Measurements from ENCODE around the gene DPP8.

DNA sequence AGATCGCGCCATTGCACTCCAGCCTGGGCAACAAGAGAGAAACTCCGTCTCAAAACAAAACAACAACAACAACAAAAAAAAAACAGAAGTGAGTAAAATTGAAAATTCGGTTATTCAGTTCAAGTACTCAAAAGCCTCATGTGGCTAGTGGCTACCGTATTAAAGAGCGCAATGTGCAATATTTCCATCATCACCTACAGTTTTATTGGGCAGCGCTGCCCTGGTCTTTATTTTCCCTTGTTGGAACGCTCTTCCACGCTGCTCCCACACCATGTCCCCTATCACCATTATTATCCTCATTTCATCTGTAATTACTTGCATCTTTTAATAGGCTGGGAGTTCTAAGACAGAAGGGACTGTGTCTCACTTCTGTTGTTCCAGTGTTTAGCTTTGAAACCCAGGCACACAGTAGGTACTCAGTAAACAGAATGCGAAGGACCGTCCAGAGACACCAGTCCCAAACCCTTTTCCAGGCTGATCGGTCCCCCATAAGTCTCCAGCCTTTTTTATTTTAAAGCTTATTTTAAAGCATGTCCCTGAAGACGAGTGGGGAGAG, 12.4 kb upstream of the DPP8 start:
- TF ChIP-seq, protein P1, sequence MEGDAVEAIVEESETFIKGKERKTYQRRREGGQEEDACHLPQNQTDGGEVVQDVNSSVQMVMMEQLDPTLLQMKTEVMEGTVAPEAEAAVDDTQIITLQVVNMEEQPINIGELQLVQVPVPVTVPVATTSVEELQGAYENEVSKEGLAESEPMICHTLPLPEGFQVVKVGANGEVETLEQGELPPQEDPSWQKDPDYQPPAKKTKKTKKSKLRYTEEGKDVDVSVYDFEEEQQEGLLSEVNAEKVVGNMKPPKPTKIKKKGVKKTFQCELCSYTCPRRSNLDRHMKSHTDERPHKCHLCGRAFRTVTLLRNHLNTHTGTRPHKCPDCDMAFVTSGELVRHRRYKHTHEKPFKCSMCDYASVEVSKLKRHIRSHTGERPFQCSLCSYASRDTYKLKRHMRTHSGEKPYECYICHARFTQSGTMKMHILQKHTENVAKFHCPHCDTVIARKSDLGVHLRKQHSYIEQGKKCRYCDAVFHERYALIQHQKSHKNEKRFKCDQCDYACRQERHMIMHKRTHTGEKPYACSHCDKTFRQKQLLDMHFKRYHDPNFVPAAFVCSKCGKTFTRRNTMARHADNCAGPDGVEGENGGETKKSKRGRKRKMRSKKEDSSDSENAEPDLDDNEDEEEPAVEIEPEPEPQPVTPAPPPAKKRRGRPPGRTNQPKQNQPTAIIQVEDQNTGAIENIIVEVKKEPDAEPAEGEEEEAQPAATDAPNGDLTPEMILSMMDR (IDR thresholded peaks at IDR 0.05), result no peak
- no peak for TF ChIP-seq POLR2A (IDR thresholded peaks at IDR 0.05)
